ENCODE measurements around the gene SELENOO.

SELENOO gene

GRCh38 chr22:50242406-50242949 lies 41.7 kb downstream of the SELENOO start:
- no peaks in the 10 kb centered on the region for H3K27me3 Mint-ChIP-seq
- peaks cover 44% of the 10 kb centered on the region for H3K4me1 Mint-ChIP-seq (ENCODE audit: low read depth)
- peaks cover 15% of the 10 kb centered on the region for H3K36me3 Mint-ChIP-seq (ENCODE audit: low read depth)
- peak overlapping the region; percentile 92 for H3K4me3 Mint-ChIP-seq
- no peaks in the 10 kb centered on the region for H3K9me3 Mint-ChIP-seq
- peak overlapping the region; percentile 43 for H3K27ac Mint-ChIP-seq

DNA sequence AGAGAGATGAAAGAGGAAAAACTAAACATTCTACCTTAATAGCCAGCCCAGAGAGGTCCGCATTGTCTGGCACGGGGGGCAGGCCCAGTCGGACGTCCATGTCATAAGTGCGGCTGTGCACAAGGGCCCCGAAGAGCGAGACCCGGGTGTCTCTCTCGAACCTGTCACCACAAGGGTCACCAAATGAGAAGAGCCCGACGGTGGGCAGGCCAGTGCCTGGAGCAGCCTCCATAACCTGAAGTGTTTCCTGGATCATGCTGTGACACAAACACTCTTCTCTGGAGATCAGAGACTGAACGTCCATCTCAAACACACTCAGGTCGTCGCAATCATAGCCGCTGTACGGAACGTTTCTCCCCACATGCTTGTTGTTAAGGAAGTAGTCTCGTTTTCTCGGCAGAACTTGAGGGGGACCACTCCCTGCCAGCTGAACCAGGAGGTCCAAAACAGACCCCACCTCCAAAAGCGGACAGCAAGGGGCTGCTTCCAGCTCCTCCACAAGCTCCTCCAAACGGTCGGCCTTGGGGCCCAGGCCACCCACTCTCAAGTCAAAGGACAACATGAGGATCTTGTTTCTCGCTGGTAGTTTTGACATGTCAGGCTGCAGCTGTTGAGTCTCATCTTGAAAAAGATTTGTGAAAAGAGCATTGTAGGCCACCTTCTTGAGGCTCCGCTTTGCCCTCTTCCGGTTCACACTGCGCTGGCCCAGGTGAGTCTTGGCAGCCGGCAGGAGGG lies 43.0 kb downstream of the SELENOO start:
- Mint-ChIP-seq H3K27me3 (no peaks in the 10 kb centered on the region), H3K4me1 (ENCODE audit: low read depth) (peaks cover 40% of the 10 kb centered on the region), H3K36me3 (ENCODE audit: low read depth) (peaks cover 8% of the 10 kb centered on the region), H3K4me3 (peak overlapping the region; percentile 92), H3K9me3 (no peaks in the 10 kb centered on the region), H3K27ac (peak overlapping the region; percentile 97)

DNA sequence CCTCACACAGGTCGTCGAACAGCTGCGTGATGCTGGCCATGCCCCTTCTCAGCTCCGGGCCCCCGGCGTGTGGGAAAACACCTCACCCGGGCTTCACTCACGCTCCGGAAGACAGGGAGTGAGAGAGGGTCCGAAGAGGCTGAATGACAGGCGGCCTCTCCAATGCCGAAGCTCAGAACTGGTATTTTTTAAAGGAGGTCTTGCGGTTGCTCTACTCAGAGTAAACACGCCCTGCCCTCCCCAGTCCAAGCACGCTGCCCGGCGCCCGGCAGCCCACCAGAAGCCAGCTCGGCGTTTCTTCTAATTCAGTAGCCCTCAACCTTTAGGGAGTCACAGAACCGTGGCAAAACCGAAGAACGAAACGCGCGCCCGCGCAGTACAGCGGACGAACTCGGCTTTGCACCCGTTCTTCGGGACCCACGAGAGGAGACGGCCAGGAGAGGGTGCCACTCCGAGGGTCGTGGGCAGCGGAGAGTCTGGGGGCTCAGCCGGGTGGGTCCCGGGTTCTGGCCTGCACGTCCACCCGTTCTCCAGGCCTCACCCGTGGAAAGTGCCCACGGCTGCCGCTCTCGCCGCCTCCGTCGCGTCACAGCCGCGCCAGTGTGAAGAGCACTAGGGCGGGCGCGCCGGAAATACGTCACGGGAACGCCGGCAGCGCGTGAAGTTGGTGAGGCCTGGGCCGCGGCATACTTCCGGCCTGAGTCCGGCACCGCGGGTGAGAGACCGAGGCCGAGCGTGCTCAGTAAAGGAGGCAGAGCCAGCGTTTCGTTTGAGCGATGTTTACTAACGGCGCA lies 43.8 kb downstream of the SELENOO start, which contains the start of gene TUBGCP6:
Gene TUBGCP6 (minus strand): TSS at position 604 of the 794 bp plus-strand sequence. CDS start 564 bp downstream, at position 40.
- Mint-ChIP-seq H3K4me3 (peak within 1 kb of the TSS; percentile 92), H3K27ac (peak within 1 kb of the TSS; percentile 97), H3K4me1 (ENCODE audit: low read depth) (peaks cover 40% of the 10 kb centered on the region), H3K36me3 (ENCODE audit: low read depth) (peaks cover 8% of the 10 kb centered on the region), H3K9me3 (no peaks in the 10 kb centered on the region), H3K27me3 (no peaks in the 10 kb centered on the region)

DNA sequence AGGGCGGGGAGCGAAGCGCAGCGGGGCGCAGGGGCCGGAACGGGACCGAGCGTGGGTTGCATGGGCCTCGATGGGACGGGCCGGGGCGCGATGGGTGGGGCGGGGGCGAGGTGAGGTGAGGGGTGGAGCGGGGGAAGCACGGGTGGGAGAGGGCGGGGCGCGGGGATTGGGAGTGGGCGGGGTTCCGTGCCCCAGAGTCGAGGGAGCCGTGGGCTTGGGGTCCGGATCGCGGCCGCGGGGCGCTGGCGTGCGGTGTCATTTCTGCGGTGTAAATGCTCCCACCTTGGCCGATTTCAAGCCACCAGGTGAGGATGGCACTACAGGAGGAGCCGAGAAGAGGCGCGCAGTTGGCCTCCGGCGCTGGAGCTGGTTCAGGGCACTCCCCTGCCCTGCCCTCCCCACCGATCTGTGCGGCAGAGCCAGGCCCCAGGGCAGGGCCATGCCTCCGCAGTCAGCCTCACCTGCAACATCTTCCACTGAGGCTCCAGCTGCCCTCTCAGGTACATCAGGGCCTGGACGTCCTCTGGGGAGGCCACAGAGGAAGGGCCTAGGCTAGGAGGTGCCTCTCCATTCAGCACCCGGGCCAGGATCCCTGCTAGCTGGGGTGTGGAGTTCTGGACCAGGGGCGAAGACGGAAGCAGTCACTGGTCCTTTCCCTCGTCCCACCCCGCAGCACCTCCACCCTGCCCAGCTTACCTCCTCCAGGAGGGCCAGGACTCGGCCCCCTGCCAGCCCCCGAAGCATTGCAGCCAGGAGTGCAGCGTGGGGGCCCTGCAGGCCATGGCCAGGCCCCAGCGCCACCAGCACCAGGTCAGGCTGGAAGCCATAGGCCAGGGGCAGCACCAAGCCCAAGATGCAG lies 44.6 kb downstream of the SELENOO start:
- no peaks in the 10 kb centered on the region for H3K9me3 Mint-ChIP-seq
- peak overlapping the region; percentile 97 for H3K27ac Mint-ChIP-seq
- no peaks in the 10 kb centered on the region for H3K27me3 Mint-ChIP-seq
- H3K4me3 Mint-ChIP-seq, result peak overlapping the region; percentile 92
- peaks cover 48% of the 10 kb centered on the region for H3K4me1 Mint-ChIP-seq (ENCODE audit: low read depth)
- H3K36me3 Mint-ChIP-seq (ENCODE audit: low read depth), result peaks cover 8% of the 10 kb centered on the region

- H3K27me3 Mint-ChIP-seq, result no peaks in the 10 kb centered on the region
- H3K9me3 Mint-ChIP-seq, result no peaks in the 10 kb centered on the region
- peak overlapping the region; percentile 92 for H3K4me3 Mint-ChIP-seq
- H3K4me1 Mint-ChIP-seq (ENCODE audit: low read depth), result peaks cover 41% of the 10 kb centered on the region
- H3K36me3 Mint-ChIP-seq (ENCODE audit: low read depth), result peaks cover 4% of the 10 kb centered on the region
- peak overlapping the region; percentile 40 for H3K27ac Mint-ChIP-seq
Measured at GRCh38 chr22:50246242-50247175, 45.7 kb downstream of the SELENOO start.

GRCh38 chr22:50247748-50248147 lies 46.9 kb downstream of the SELENOO start:
- no peaks in the 10 kb centered on the region for H3K9me3 Mint-ChIP-seq
- no peak overlapping the region for H3K4me3 Mint-ChIP-seq
- H3K36me3 Mint-ChIP-seq (ENCODE audit: low read depth), result peaks cover 4% of the 10 kb centered on the region
- no peaks in the 10 kb centered on the region for H3K27me3 Mint-ChIP-seq
- no peak overlapping the region for H3K27ac Mint-ChIP-seq
- peaks cover 28% of the 10 kb centered on the region for H3K4me1 Mint-ChIP-seq (ENCODE audit: low read depth)

DNA sequence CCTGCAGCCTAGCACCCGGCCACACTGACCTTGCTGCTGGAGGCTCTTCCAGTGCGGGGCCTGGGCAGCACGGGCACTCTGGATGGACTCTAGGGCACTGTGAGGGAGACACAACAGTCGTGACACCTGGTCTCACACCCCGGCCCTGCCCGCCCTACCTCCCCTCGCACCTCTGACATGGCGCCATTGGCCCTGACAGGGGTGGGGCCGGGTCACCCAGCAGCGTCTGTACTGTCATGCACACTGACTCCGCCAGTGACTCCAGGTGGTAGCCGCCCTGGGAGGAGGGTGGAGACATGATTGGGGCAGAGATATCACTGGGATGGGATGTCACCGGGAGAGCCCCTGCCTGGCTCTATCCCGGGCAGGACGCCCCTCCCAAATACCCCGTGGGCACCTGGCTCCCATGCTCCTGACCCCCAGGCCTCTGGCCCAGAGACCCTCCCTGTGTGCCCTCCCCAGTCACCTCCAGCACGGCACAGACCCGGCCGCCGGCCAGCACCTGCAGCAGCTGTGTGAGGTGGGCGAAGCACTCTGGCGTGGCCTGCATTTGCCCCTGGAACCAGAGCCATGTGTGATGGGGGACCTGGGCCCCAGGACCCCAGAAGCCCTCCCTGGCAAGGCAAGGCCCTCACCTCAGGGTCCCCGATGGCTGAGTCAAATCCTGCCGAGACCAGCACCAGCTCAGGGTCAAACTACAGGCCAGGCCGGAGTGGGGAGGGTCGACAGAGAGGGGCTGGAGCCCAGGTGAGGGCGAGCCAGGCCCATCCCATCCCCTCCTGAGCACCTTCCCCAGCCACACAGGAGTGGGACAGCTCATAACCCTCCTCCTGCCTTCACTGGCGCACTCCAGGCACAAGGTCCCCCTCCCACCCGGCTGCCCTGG lies 47.6 kb downstream of the SELENOO start:
- H3K9me3 Mint-ChIP-seq, result no peaks in the 10 kb centered on the region
- H3K27ac Mint-ChIP-seq, result no peak overlapping the region
- H3K36me3 Mint-ChIP-seq (ENCODE audit: low read depth), result peaks cover 4% of the 10 kb centered on the region
- H3K27me3 Mint-ChIP-seq, result no peaks in the 10 kb centered on the region
- H3K4me3 Mint-ChIP-seq, result no peak overlapping the region
- H3K4me1 Mint-ChIP-seq (ENCODE audit: low read depth), result peaks cover 22% of the 10 kb centered on the region

GRCh38 chr22:50249341-50250248 lies 48.8 kb downstream of the SELENOO start:
- H3K4me1 Mint-ChIP-seq (ENCODE audit: low read depth), result peaks cover 15% of the 10 kb centered on the region
- H3K36me3 Mint-ChIP-seq (ENCODE audit: low read depth), result peaks cover 4% of the 10 kb centered on the region
- H3K4me3 Mint-ChIP-seq, result peak overlapping the region; percentile 86
- no peaks in the 10 kb centered on the region for H3K27me3 Mint-ChIP-seq
- no peaks in the 10 kb centered on the region for H3K9me3 Mint-ChIP-seq
- H3K27ac Mint-ChIP-seq, result peak overlapping the region; percentile 61

DNA sequence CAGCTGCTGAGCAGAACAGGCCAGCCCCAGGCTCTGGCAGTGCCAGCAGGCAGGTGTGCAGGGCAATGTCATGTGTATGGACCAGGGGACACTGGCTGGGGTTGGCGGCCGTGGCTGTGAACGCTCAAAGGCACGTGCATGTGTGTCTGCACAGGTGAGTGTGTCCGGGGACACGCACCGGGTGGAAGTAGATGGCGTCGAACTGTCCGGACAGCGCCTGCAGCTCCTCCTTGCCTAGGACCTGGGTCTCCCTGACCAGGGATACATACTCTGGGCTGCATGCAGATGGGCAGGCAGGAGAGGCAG lies 49.4 kb downstream of the SELENOO start:
- peak overlapping the region; percentile 86 for H3K4me3 Mint-ChIP-seq
- no peaks in the 10 kb centered on the region for H3K9me3 Mint-ChIP-seq
- H3K27me3 Mint-ChIP-seq, result no peaks in the 10 kb centered on the region

DNA sequence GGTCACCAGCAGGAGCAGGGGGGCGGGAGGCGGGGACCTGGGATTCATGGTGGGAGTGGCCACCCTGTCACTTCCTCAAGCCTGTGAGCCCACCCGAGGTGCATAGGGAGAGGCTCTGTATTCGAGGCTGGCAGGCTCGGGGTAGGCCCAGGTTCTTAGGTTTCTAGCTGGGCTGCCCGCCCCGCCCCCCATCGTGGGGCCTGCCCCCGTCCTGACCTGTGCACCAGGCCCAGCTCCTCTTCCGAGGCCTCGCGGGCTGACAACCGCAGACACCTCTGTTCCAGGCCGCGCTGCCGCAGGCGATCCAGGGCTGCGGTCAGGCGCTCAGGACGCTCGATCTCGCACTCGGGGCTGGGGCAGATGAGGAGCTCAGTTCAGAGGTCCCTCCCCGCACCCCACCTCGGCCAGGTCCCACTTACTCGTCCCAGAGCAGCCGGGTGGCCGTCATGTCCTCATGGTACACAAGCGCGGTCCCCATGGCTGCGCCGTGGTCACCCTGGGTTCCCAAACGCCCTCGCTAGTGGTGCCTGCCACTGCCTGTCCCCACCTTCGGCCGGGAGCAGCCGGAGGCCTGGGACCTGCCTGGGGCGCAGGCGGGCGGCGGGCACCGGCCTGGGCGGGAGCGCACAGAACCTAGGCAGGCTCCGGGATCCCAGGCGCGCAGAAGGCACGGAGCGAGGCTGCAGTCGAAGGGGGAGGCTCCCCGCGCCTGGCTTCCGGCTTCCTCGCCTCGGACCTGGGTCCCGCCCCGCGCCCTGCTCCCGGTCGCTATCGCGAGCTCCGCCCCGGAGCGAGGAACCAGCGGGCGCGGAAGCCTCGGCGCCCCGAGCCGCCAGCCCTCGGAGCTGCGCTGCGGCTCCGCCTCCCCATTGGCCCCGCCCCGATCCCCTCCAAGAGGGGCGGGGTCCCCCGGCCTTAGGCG lies 50.0 kb downstream of the SELENOO start, which contains the start of gene HDAC10:
Gene HDAC10 (minus strand): TSS at position 711 of the 922 bp plus-strand sequence. CDS start 233 bp downstream, at position 478.
- H3K4me1 Mint-ChIP-seq (ENCODE audit: low read depth), result peaks cover 11% of the 10 kb centered on the region
- H3K9me3 Mint-ChIP-seq, result no peaks in the 10 kb centered on the region
- H3K27ac Mint-ChIP-seq, result peak within 1 kb of the TSS; percentile 84
- H3K4me3 Mint-ChIP-seq, result peak within 1 kb of the TSS; percentile 86
- H3K36me3 Mint-ChIP-seq (ENCODE audit: low read depth), result no peaks in the 10 kb centered on the region
- no peaks in the 10 kb centered on the region for H3K27me3 Mint-ChIP-seq

More for the DNA sequence above, 49.4 kb downstream of the SELENOO start:
- Mint-ChIP-seq H3K27ac (peak overlapping the region; percentile 61), H3K36me3 (ENCODE audit: low read depth) (no peaks in the 10 kb centered on the region), H3K4me1 (ENCODE audit: low read depth) (peaks cover 11% of the 10 kb centered on the region)

DNA sequence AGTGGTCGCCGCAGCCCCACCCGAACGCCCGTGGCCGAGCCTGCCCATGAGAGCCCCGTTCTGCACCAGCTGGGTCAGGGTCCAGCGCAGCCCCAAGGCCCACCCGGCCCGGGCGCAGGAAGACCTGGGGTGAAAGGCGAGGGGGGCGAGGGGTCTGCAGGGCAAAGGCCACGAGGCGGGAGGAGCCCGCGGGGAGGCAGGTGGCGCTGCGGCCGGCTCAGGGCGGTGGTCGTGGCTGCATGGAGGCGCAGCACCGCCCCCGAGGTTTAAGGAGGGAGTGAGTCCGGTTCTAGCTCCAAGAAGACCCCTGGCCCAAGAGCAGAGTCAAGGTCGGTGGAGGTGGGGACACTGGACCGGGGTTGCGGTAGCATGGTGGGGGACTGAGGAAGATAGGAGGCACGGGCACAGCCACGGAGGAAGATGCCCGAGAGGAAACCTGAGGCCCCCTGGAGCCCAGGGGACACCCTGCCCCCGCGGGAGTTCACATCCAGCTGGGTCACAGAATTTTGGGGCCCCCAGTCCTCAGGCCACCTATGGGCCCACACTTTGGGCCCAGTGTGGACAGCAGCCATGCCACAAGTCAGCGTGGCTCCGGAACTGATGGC lies 50.8 kb downstream of the SELENOO start:
- Mint-ChIP-seq H3K27ac (no peak overlapping the region), H3K4me1 (ENCODE audit: low read depth) (peaks cover 8% of the 10 kb centered on the region)

More for the DNA sequence above, 50.8 kb downstream of the SELENOO start:
- Mint-ChIP-seq H3K36me3 (ENCODE audit: low read depth) (no peaks in the 10 kb centered on the region), H3K4me3 (peak overlapping the region; percentile 26), H3K9me3 (no peaks in the 10 kb centered on the region), H3K27me3 (no peaks in the 10 kb centered on the region)
